Measurements from ENCODE around the gene PCDHB6. TPM values are rescaled to one million over a fixed set of nuclear protein-coding genes. Genes with fewer than 3 reads are reported as not detected.
"Not testable (repeated sequence)": the region's sequence is repeated elsewhere in the genome, so short reads cannot be mapped to it uniquely, and the experiment has no call there.

The PCDHB6 gene
- 0.79 and 1.7 TPM in 2 replicates for total RNA-seq (2014; rRNA removed; shearing (Covaris generic))

DNA sequence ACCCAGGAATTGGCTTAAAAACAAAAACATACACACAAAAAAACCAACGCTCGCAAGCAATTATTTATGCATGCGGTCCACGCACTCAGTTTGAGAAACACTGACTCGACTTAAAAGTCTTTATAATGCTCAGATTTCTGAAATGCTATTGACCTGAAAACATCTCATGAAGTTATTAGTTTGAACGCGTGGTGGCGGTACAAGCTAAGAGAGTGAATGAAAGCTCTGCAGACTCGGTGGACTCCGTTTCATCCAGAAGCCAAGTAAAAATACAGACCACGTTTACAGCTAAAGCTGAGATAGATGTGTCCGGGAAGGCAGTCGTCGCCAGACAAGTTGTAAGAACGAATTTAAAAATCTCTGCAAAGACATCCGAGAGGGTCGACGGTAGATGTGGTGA is at the start of gene PCDHB6:
Gene PCDHB6 (plus strand): TSS at position 246 of the 400 bp plus-strand sequence. CDS start 201 bp downstream, outside the sequence.
- no peak for DNase-seq (ENCODE audit: low spot score)

DNA sequence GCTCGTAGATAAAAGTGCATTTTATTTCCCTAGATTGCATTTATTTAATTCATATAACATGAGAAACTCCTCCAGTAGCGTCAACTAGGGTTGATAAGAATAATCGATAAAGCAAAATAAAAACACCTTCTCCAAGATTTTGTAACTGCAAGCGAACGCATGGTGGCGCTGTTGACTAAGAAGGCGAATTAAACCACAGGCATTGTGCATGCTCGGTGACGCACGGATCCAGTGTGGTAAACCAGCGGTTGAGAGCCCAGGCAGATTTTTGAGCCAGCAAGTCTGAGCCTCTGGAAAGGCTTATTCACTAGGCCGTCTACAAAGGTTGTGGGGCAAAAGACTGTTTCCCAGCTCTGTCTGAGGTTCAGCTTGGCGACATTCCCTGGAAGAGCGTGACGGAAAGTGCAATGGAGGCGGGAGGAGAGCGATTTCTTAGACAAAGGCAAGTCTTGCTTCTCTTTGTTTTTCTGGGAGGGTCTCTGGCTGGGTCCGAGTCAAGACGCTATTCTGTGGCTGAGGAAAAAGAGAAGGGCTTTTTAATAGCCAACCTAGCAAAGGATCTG is 49.5 kb upstream of the PCDHB6 start, which contains the start of gene PCDHB3:
Gene PCDHB3 (plus strand): TSS at position 231 of the 563 bp plus-strand sequence. CDS start 177 bp downstream, at position 408.
- DNase-seq (ENCODE audit: low spot score): peak; percentile 78

DNA sequence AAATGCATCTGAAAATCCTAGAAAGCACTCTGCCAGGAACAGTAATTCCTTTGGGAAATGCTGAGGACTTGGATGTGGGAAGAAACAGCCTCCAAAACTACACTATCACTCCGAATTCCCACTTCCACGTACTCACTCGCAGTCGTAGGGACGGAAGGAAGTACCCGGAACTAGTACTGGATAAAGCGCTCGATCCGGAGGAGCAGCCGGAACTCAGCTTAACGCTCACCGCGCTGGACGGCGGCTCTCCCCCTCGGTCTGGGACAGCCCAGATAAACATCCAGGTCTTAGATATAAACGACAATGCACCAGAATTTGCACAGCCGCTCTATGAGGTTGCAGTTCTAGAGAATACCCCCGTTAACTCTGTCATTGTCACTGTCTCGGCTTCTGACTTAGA is 48.8 kb upstream of the PCDHB6 start:
- peak; percentile 31 for DNase-seq (ENCODE audit: low spot score)

DNA sequence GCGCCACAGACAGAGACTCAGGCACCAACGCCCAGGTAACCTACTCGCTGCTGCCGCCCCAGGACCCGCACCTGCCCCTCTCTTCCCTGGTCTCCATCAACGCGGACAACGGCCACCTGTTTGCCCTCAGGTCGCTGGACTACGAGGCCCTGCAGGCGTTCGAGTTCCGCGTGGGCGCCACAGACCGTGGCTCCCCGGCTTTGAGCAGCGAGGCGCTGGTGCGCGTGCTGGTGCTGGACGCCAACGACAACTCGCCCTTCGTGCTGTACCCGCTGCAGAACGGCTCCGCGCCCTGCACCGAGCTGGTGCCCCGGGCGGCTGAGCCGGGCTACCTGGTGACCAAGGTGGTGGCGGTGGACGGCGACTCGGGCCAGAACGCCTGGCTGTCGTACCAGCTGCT is 47.8 kb upstream of the PCDHB6 start:
- DNase-seq (ENCODE audit: low spot score): not testable (repeated sequence)

DNA sequence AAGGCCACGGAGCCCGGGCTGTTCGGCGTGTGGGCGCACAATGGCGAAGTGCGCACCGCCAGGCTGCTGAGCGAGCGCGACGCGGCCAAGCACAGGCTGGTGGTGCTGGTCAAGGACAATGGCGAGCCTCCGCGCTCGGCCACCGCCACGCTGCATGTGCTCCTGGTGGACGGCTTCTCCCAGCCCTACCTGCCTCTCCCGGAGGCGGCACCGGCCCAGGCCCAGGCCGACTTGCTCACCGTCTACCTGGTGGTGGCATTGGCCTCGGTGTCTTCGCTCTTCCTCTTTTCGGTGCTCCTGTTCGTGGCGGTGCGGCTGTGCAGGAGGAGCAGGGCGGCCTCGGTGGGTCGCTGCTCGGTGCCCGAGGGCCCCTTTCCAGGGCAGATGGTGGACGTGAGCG is 47.4 kb upstream of the PCDHB6 start:
- not testable (repeated sequence) for DNase-seq (ENCODE audit: low spot score)

DNA sequence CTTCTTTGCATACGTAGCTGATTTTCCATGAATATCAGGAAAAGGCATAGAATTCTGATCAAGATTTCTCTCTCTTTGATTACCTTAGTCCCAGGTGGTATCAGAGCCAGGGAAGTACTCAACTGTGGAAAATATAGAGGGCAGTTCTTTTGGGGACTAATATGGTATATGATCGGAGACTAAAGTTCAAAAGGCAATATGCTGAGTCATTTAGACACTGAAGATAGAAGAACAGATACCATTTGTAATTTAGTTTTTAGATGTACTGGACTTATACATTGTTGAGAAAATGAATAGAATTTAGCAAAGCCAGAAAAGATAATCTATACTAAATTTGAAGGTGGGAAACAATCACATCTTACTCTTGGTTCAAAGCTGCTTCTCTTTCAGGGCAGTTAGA is 44.5 kb upstream of the PCDHB6 start:
- no peak for DNase-seq (ENCODE audit: low spot score)

DNA sequence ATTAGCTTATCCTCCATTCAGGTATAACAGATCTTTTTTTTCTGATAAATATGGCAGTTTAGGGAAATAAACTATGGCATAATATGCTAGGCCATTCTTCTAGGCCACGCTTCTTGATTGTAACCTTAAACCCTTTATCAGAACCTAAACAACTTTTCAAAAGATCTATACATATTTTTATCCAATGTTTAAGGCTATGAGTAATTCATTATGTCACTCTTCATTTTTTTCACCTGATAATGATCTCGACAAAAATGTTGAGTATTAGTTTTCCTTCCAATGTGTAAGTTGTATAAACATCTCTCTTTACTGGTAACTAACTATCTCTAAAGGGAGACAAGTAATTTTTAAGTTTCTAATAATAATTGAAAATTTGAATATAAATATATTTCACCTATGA is 30.6 kb upstream of the PCDHB6 start:
- DNase-seq (ENCODE audit: low spot score): no peak

DNA sequence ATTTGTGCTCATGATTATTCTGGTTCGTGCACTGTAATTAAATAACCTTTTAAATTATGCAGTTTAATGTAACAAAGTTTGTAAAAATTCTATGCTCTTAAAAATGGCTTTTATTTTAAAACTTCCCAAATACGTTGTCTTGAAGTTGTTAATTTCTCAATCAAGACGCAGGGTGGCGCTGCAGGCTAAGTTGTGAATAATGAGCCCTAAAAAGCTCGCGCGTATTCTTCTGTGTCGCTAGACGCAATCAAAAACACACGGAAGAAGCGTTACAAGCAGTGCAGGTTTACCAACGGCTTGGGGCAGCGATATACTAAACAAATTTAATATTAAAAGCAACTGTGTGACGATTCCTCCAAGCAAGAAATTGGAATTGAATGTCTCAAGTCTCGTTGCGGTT is 28.3 kb upstream of the PCDHB6 start, which contains the start of gene PCDHB4:
Gene PCDHB4 (plus strand): TSS at position 256 of the 400 bp plus-strand sequence. CDS start 181 bp downstream, outside the sequence.
- DNase-seq (ENCODE audit: low spot score): no peak

DNA sequence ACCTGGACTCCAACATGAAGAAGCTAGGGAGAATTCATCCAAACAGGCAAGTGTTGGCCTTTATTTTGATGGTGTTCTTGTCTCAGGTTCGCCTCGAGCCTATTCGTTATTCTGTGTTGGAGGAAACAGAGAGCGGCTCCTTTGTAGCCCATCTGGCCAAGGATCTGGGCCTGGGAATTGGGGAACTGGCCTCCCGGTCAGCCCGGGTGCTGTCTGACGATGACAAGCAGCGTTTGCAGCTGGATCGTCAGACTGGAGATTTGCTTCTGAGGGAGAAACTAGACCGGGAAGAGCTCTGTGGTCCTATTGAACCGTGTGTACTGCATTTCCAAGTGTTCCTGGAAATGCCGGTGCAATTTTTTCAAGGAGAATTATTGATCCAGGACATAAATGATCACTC is 27.9 kb upstream of the PCDHB6 start:
- no peak for DNase-seq (ENCODE audit: low spot score)

DNA sequence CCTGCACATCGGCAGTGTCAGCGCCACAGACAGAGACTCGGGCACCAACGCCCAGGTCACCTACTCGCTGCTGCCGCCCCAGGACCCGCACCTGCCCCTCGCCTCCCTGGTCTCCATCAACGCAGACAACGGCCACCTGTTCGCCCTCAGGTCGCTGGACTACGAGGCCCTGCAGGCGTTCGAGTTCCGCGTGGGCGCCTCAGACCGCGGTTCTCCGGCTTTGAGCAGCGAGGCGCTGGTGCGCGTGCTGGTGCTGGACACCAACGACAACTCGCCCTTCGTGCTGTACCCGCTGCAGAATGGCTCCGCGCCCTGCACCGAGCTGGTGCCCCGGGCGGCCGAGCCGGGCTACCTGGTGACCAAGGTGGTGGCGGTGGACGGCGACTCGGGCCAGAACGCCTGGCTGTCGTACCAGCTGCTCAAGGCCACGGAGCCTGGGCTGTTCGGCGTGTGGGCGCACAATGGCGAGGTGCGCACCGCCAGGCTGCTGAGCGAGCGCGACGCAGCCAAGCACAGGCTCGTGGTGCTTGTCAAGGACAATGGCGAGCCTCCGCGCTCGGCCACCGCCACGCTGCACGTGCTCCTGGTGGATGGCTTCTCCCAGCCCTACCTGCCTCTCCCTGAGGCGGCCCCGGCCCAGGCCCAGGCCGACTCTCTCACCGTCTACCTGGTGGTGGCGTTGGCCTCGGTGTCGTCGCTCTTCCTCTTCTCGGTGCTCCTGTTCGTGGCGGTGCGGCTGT is 26.3 kb upstream of the PCDHB6 start:
- DNase-seq (ENCODE audit: low spot score): not testable (repeated sequence)

DNA sequence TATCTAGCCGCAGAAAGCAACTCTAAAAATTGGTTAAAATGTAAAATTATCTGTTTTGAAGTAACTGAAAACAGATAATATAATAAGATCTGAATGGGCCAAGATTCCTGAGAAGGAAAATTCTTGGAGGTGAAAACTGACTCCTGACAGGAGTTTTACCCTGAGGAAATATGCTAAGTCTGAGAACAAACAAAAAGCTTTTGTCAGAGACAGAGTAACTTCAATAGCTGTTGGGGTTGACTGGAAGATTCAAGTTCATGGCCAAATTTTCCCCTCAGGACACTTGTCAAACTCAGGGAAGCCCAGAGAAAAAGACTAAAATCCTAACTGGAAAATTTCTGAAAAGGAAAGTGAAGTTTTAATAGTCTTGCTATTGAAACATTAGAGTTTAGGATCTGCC is 22.6 kb upstream of the PCDHB6 start:
- DNase-seq (ENCODE audit: low spot score): no peak

DNA sequence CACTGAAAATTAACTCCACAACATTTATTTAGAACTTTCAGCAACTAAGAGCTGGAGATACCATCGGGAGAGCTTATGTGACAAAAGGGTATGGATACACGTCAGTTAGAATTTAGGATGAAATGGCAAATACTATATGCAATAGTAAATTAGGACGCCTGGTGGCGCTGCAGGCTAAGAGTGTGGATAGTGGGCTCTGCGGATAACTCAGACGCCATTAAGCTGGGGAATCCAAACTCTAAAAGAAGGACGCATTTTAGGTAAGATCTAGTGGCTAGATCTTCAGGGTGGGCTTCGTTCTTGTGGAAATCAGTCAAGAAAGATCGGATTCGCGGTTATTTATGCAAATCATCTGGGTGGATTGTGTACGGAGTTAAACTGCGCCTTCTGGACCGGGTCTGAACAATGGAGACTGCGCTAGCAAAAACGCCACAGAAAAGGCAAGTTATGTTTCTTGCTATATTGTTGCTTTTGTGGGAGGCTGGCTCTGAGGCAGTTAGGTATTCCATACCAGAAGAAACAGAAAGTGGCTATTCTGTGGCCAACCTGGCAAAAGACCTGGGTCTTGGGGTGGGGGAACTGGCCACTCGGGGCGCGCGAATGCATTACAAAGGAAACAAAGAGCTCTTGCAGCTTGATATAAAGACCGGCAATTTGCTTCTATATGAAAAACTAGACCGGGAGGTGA is 14.7 kb upstream of the PCDHB6 start, which contains the start of gene PCDHB5:
Gene PCDHB5 (plus strand): TSS at position 177 of the 688 bp plus-strand sequence. CDS start 229 bp downstream, at position 406.
- peak; percentile 66 for DNase-seq (ENCODE audit: low spot score)

DNA sequence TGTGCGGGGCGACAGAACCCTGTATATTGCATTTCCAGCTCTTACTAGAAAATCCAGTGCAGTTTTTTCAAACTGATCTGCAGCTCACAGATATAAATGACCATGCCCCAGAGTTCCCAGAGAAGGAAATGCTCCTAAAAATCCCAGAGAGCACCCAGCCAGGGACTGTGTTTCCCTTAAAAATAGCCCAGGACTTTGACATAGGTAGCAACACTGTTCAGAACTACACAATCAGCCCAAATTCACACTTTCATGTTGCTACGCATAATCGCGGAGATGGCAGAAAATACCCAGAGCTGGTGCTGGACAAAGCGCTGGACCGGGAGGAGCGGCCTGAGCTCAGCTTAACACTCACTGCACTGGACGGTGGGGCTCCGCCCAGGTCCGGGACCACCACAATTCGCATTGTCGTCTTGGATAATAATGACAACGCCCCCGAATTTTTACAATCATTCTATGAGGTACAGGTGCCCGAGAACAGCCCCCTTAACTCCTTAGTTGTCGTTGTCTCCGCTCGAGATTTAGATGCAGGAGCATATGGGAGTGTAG is 14.1 kb upstream of the PCDHB6 start:
- DNase-seq (ENCODE audit: low spot score): no peak

DNA sequence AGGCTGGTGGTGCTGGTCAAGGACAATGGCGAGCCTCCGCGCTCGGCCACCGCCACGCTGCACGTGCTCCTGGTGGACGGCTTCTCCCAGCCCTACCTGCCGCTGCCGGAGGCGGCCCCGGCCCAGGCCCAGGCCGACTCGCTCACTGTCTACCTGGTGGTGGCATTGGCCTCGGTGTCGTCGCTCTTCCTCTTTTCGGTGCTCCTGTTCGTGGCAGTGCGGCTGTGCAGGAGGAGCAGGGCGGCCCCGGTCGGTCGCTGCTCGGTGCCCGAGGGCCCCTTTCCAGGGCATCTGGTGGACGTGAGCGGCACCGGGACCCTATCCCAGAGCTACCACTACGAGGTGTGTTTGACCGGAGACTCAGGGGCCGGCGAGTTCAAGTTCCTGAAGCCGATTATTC is 12.5 kb upstream of the PCDHB6 start:
- DNase-seq (ENCODE audit: low spot score): not testable (repeated sequence)

DNA sequence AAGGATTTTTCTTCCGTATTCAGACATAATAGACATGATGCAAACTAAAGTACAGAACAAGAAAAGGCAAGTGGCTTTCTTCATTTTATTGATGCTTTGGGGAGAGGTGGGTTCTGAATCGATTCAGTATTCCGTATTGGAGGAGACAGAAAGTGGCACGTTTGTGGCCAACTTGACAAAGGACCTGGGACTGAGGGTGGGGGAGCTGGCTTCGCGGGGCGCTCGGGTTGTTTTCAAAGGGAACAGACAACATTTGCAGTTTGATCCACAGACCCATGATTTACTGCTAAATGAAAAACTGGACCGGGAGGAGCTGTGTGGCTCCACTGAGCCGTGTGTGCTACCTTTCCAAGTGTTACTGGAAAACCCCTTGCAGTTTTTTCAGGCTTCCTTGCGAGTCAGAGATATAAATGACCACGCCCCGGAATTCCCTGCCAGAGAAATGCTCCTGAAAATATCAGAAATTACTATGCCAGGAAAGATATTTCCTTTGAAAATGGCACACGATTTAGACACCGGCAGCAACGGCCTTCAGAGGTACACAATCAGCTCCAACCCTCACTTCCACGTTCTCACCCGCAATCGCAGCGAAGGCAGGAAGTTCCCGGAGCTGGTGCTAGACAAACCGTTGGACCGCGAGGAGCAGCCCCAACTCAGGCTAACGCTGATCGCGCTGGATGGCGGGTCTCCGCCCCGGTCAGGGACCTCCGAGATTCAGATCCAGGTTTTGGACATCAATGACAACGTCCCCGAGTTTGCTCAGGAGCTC is 551 bp downstream of the PCDHB6 start:
- DNase-seq (ENCODE audit: low spot score): peak; percentile 11

DNA sequence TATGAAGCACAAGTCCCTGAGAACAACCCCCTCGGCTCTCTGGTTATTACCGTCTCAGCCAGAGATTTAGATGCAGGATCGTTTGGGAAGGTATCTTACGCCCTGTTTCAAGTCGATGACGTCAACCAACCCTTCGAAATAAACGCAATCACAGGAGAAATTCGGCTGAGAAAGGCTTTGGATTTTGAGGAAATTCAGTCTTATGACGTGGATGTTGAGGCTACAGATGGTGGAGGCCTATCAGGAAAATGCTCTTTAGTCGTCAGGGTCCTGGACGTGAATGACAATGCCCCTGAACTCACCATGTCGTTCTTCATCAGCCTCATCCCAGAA is 1.1 kb downstream of the PCDHB6 start:
- no peak for DNase-seq (ENCODE audit: low spot score)

DNA sequence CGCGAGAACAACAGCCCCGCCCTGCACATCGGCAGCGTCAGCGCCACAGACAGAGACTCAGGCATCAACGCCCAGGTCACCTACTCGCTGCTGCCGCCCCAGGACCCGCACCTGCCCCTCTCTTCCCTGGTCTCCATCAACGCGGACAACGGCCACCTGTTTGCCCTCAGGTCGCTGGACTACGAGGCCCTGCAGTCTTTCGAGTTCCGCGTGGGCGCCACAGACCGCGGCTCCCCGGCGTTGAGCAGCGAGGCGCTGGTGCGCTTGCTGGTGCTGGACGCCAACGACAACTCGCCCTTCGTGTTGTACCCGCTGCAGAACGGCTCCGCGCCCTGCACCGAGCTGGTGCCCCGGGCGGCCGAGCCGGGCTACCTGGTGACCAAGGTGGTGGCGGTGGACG is 1.8 kb downstream of the PCDHB6 start:
- not testable (repeated sequence) for DNase-seq (ENCODE audit: low spot score)

DNA sequence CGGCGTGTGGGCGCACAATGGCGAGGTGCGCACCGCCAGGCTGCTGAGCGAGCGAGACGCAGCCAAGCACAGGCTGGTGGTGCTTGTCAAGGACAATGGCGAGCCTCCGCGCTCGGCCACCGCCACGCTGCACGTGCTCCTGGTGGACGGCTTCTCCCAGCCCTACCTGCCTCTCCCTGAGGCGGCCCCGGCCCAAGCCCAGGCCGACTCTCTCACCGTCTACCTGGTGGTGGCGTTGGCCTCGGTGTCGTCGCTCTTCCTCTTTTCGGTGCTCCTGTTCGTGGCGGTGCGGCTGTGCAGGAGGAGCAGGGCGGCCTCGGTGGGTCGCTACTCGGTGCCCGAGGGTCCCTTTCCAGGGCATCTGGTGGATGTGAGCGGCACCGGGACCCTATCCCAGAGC is 2.2 kb downstream of the PCDHB6 start:
- DNase-seq (ENCODE audit: low spot score): not testable (repeated sequence)

DNA sequence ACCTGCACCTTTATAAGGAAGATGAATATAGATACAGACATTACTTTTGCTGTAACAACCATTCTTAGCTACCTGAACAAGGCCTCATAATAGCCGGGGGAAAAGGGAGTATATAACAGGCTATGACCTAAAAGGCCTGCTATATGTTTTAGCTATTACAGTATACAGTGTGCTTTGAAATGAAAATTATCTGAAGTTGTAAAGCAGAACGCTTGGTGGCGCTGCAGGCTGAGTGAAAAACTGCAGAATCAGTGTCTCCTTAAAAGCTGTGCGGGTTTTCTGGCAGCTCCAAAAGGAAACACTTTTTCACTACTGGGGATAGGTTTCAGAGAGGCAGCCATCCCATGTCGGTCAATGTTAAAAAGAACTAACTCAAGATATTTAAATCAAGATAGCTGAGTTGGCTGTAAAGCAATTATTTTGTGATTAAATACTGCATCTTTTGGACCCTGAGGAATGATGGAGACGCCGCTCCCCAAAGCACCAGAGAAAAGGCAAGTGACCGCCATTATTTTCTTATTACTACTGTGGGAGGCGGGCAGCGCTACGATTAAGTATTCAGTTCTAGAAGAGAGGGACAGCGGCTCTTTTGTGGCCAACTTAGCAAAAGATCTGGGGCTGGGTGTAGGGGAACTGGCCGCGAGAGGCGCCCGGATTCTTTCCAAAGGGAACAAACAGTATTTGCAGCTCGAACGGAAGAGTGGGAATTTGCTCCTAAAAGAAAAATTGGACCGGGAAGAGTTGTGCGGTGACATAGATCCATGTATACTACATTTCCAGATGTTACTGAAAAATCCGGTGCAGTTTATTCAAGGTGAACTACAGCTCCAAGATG is 5.9 kb downstream of the PCDHB6 start:
- DNase-seq (ENCODE audit: low spot score): peak; percentile 51

DNA sequence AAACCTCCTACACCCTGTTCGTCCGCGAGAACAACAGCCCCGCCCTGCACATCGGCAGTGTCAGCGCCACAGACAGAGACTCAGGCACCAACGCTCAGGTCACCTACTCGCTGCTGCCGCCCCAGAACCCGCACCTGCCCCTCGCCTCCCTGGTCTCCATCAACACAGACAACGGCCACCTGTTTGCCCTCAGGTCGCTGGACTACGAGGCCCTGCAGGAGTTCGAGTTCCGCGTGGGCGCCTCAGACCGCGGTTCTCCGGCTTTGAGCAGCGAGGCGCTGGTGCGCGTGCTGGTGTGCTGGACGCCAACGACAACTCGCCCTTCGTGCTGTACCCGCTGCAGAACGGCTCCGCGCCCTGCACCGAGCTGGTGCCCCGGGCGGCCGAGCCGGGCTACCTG is 7.5 kb downstream of the PCDHB6 start:
- DNase-seq (ENCODE audit: low spot score): not testable (repeated sequence)

DNA sequence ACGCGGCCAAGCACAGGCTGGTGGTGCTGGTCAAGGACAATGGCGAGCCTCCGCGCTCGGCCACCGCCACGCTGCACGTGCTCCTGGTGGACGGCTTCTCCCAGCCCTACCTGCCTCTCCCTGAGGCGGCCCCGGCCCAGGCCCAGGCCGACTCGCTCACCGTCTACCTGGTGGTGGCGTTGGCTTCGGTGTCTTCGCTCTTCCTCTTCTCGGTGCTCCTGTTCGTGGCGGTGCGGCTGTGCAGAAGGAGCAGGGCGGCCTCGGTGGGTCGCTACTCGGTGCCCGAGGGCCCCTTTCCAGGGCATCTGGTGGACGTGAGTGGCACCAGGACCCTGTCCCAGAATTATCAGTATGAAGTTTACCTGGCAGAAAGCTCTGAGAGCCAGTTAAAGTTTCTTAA is 8.0 kb downstream of the PCDHB6 start:
- not testable (repeated sequence) for DNase-seq (ENCODE audit: low spot score)

Measured in A172 (cell line).